Coronary artery (tissue), 2 donors: ENCODE measurements around the gene DCUN1D4.

Experiments used
- DNase-seq: peaks from one replicate; pipeline ENCODE4 v3.0.0-alpha.2; 2017; ENCODE audit warnings: low spot score
- H3K27ac ChIP-seq, 2 donors: fragments of 200-600 bp; sonication (generic); one replicate each; pipeline ENCODE4 v1.5.1; 2016 to 2019
- H3K4me3 ChIP-seq: fragments of 200-600 bp; sonication (generic); 2 replicates; pipeline ENCODE4 v1.5.1; 2016; ENCODE audit warnings: mild to moderate bottlenecking, moderate library complexity
- CTCF ChIP-seq: fragments of 200-600 bp; sonication (generic); IDR thresholded peaks from one replicate; pipeline ENCODE4 v1.5.1; 2019; ENCODE audit warnings: antibody characterized with exemption

DCUN1D4 gene

GRCh38 chr4:51906167-51906958 lies 63.4 kb downstream of the DCUN1D4 start:
- no peak overlapping the region for H3K4me3 ChIP-seq
- H3K27ac ChIP-seq = no peak overlapping the region
- TF ChIP-seq CTCF = no peak
- no peak for DNase-seq

GRCh38 chr4:51907006-51907669 lies 64.2 kb downstream of the DCUN1D4 start:
- Histone ChIP-seq H3K4me3 (no peak overlapping the region), H3K27ac (no peak overlapping the region)
- no peak for TF ChIP-seq CTCF
- DNase-seq = no peak

- no peak overlapping the region for H3K4me3 ChIP-seq
- no peak for DNase-seq
- H3K27ac ChIP-seq = no peak overlapping the region
- TF ChIP-seq CTCF = no peak
These were observed 66.3 kb downstream of the DCUN1D4 start for GRCh38 chr4:51909236-51909703.

GRCh38 chr4:51918251-51918650 lies 75.3 kb downstream of the DCUN1D4 start:
- no peak overlapping the region for H3K4me3 ChIP-seq
- no peak for DNase-seq
- no peak for TF ChIP-seq CTCF
- no peak overlapping the region for H3K27ac ChIP-seq

GRCh38 chr4:51923343-51923742 lies 80.4 kb downstream of the DCUN1D4 start:
- no peak for DNase-seq
- no peak for TF ChIP-seq CTCF
- Histone ChIP-seq H3K27ac (no peak overlapping the region), H3K4me3 (no peak overlapping the region)

GRCh38 chr4:51925307-51925706 lies 82.4 kb downstream of the DCUN1D4 start:
- TF ChIP-seq CTCF = no peak
- no peak overlapping the region for H3K27ac ChIP-seq
- DNase-seq = no peak
- no peak overlapping the region for H3K4me3 ChIP-seq

GRCh38 chr4:51930557-51930956 lies 87.6 kb downstream of the DCUN1D4 start:
- no peak for TF ChIP-seq CTCF
- Histone ChIP-seq H3K27ac (no peak overlapping the region), H3K4me3 (no peak overlapping the region)
- DNase-seq = no peak
